GM19395 (cell line): ENCODE measurements around the gene ACSL4.

ENCODE experiments used
- ATAC-seq: cut with Tn5 transposase; IDR thresholded peaks from one replicate; pipeline ENCODE4 v1.9.1; 2021; ENCODE audit warnings: mild to moderate bottlenecking, moderate library complexity; ENCODE audit not compliant: unreplicated experiment

Gene ACSL4

GRCh38 chrX:109622270-109622669 lies 110.8 kb downstream of the ACSL4 start:
- no peak for ATAC-seq

- ATAC-seq, result no peak
These were observed 113.3 kb downstream of the ACSL4 start for GRCh38 chrX:109619771-109620170.

DNA sequence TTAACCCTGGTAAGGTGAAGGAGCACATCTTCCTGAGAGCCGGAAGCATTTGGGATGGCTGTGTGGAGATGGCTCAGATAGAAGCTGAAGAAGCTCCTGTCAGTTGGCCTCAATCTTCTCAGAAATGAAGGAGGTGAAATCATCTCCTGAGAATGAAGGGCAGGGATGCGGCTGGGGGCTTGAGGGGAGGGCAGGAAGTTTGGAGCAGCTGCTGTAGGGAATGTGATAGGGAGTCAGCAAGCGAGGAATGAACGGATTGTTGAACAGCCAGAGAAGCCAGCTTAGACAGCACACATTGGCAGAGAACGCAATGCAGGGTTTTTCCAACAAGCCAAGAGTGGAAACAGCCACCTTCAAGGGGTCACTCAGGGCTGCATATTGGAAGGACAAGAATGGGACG lies 118.1 kb downstream of the ACSL4 start:
- ATAC-seq, result no peak

GRCh38 chrX:109601486-109601885 lies 131.6 kb downstream of the ACSL4 start:
- no peak for ATAC-seq

DNA sequence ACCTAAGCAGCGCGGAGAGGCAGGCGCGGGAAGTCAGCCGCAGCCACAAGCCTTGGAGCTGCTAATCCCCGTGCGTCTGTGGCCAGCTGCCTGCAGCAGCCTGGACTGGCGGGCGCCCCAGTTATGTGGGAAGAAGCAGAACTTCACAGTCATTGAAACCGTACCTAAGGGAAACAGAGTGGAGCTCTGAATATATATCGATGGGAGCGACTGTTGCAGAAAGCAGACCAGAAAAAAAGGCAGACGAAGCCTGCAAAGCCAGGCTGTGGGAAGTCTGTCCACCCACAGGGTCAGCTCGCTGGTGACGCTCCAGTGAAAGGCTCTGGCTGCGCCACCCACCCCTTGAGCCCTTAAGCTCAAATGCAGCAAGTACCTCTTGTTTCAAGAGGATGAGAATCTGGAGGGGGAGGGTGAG lies 132.8 kb downstream of the ACSL4 start:
- no peak for ATAC-seq

DNA sequence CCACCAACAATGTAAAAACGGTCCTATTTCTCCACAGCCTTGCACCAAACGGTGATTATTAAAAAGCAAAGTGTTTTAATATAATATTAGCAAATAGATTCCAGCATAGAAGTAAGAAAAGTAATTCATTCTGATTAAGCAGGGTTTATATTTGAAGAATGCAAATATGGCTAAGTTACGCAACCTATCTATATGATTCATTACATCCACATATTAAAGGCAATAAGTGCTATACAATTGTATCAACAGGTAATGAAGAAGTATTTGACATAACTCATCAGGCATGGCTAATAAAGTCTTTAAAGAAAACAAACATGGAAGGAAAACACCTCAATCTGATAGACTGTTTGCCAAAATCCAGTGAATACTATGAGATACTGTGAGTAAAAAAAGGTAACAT lies 137.0 kb downstream of the ACSL4 start:
- ATAC-seq, result no peak
